Midbrain (tissue), 1 donor: ENCODE data around the gene TUBA4B.
"Not testable (repeated sequence)": the region's sequence is repeated elsewhere in the genome, so short reads cannot be mapped to it uniquely, and the experiment has no call there.

ENCODE experiments used
- DNase-seq: peaks from one replicate; lab custom pipeline; 2025; lab: John Stamatoyannopoulos, UW

Gene TUBA4B

GRCh38 chr2:219248845-219249202, 4.2 kb upstream of the TUBA4B start:
- no peak for DNase-seq

GRCh38 chr2:219249203-219249980, 3.7 kb upstream of the TUBA4B start:
- peak; percentile 73 for DNase-seq

GRCh38 chr2:219250049-219250781, 2.8 kb upstream of the TUBA4B start:
- DNase-seq = no peak

GRCh38 chr2:219251656-219252055, 1.4 kb upstream of the TUBA4B start:
- DNase-seq = no peak

GRCh38 chr2:219252084-219252483, 959 bp upstream of the TUBA4B start:
- DNase-seq = no peak

- DNase-seq = no peak
Measured at GRCh38 chr2:219252570-219252899, 508 bp upstream of the TUBA4B start.

- DNase-seq = peak; percentile 83
Measured at GRCh38 chr2:219253753-219254589, 928 bp downstream of the TUBA4B start, which contains the start of gene TUBA4A. TSS of gene TUBA4A (minus strand) at chr2:219253918. CDS start at chr2:219253858, 60 bp downstream.

- no peak for DNase-seq
Measured at GRCh38 chr2:219254590-219255201, 1.7 kb downstream of the TUBA4B start.

GRCh38 chr2:219258942-219259341, 5.9 kb downstream of the TUBA4B start:
- DNase-seq = not testable (repeated sequence)

GRCh38 chr2:219261024-219261855, 8.2 kb downstream of the TUBA4B start:
- DNase-seq = no peak

GRCh38 chr2:219266232-219266631, 13.2 kb downstream of the TUBA4B start:
- no peak for DNase-seq

GRCh38 chr2:219266886-219267285, 13.8 kb downstream of the TUBA4B start:
- no peak for DNase-seq

GRCh38 chr2:219268294-219268693, 15.3 kb downstream of the TUBA4B start:
- no peak for DNase-seq

GRCh38 chr2:219269362-219270054, 16.5 kb downstream of the TUBA4B start:
- DNase-seq = no peak

GRCh38 chr2:219270055-219270372, 17.0 kb downstream of the TUBA4B start:
- no peak for DNase-seq

- DNase-seq = no peak
Measured at GRCh38 chr2:219271021-219271420, 18.0 kb downstream of the TUBA4B start.

GRCh38 chr2:219272356-219272755, 19.3 kb downstream of the TUBA4B start:
- DNase-seq = no peak

- no peak for DNase-seq
Measured at GRCh38 chr2:219272995-219273394, 20.0 kb downstream of the TUBA4B start.

- DNase-seq = no peak
Measured at GRCh38 chr2:219273937-219274336, 20.9 kb downstream of the TUBA4B start.

GRCh38 chr2:219274361-219274921, 21.4 kb downstream of the TUBA4B start:
- DNase-seq = no peak
